GM18498 (cell line): ENCODE results near the gene DENND11.
A peak's percentile ranks its signal among the peaks of the same experiment; 100 is the strongest.

Experiments used
- ATAC-seq: cut with Tn5 transposase; IDR thresholded peaks from one replicate; pipeline ENCODE4 v1.9.1; 2021; ENCODE audit warnings: mild to moderate bottlenecking, moderate library complexity; ENCODE audit not compliant: unreplicated experiment

The DENND11 gene

DNA sequence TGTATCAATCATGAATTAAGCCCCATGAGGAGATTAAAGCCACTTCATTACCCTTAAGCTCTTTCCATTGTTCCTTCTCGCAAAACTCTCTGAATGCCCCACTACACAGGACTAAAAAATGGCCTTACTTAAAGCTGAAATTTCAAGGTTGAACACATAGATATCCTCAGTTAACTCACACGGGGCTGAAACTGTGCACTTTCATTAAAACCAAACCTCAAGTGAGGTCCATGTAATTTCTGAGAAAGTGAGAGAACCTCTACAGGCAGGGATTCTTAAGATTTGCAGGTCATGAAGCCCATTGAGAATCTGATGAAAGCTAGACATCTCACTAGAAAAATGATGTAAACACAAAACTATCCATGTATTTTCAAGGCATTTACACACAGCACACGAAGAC, 15.9 kb downstream of the DENND11 start:
- ATAC-seq, result no peak

DNA sequence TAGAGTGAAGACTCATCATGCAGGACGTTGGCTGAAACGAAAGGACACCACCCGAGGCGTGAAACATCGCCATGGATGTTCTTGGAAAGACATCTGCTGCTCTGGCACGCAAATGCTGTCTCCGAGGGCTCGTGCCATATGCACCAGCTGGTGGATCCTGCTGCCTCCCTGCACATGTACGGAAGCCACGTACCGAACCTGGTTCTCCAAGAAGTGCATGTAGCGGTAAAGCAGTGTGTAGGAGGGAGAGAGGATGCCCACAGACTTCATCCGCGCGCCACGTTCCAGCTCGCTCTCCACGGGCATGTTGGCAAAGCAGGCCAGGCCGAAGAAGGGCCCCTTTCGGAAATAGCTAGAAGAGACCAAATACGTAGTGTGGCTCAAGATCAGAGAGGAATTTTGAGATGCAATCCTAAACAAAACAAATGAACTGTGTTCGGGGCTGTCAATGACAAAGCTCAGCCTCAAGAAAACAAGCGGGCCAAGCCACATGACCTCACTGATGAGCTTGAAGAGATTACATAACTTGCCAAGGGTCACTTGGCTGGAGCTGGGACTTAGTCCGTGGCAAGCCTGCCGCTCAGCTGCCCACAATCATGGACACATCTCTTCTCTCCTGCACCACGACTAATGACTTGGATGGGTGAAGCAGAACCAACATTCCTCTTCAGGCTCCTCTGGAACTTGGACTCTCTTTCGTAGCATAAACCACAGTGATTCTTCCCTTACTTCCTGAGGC, 16.5 kb downstream of the DENND11 start:
- ATAC-seq, result no peak

DNA sequence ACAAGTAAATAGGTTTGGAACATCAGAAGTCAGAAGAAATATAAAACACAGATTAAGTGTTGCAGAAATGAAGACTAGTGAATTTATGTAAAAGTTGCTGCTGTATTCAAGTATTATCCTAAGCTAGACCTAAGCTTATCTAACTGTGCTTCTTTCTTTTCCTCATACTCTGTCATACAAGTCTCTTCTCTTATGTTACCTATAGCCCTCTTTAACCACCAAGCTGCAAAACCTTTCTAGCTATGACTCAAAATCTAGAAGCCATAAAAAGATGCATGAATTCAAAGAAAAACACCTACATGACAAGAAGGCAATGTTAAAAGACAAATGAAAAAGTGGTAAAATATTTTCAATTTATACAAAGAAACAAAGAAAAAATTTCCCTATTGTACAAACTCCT, 23.0 kb downstream of the DENND11 start:
- ATAC-seq, result no peak

DNA sequence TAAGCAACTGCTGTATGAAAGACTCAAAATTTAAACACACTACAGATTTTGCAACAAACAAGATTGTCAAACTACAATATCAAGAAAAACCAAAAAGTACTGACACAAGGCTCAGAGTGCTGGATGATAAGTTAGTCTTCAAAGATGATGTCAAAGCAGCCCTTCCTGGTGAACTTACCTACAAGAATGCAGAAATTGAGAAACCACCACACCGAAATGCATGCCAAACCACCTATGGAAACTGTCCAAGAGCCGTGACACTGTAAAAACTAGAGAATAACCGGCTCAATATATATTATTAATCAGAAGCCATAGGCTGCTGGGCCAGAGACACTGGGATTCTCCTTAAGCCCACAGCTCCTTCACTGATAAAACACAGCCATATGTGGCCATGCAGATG, 25.3 kb downstream of the DENND11 start:
- no peak for ATAC-seq

DNA sequence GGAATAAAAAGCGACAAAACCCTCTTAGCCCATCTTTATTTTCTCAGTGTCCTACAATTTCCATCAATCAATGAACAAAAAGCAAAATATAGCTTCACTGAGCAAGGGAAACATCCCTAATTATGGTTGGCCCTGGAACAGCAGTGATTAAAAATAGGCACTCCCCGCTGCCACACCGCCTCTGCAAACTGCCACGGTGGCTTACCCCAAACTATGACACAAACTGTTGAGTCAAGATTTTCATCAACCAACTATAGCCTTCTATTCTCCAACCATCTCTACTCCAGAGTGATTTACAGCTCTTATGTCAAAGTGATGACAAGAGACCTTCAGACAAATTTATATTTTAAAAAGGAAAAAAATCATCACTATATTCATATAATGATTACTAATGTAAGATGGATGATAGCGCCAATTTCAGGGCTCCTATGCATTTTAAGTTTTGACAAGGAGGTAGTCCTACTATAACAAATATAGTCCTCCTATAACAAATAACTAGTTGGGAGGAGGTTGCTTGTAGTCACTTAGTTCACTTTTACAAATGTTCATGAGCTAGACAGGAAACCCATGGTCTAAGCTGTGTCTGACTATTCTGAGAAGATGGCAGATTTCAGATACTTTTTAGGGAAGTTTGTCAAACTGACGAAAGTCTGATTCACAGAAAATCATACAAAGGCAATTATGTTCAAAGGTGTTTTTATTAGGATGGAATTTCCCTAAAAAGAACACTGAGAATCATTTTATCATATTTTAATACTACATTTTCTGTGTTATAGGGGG, 26.3 kb downstream of the DENND11 start:
- ATAC-seq, result no peak

DNA sequence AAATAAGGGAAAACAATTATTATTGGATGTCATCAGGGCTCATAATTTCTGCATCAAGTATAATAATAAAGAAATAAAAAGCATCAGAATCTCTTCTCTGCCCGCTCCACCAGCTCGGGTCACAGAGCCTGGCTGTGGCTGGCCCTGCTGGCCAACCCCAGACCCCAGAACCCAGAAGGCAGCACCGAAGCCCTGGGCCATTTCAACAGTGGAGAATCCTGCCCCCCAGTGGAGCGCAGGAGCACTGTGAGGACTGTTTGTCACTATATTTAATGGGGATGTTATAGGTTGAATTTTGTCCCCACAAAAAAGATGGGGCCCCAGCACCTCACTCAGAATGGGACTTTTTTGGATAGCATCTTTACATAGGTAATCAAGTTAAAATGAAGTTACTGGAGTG, 27.3 kb downstream of the DENND11 start:
- ATAC-seq, result no peak

DNA sequence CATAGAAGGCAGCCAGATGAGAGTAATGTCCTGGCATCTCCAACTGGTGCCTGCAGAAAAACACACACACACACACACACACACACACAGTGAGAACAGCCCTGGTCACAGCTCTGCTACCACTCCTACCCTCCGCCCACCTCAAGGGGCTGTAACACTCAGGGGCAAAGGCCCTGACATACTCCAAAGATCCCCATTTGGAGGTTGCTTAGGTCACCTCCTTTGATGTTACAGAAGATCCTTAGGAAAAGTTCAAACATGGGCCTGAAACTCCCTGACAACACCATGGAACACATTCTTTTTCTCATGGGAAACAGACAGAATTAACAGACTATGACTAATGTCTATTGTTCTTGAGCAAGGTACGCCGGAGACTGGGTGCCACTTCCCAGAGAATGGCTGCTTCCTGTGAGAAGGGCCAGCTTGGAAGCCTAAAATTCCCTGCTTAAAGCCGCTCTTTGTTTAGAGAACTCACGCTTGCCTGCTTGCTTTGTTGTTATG, 27.7 kb downstream of the DENND11 start:
- ATAC-seq, result no peak

DNA sequence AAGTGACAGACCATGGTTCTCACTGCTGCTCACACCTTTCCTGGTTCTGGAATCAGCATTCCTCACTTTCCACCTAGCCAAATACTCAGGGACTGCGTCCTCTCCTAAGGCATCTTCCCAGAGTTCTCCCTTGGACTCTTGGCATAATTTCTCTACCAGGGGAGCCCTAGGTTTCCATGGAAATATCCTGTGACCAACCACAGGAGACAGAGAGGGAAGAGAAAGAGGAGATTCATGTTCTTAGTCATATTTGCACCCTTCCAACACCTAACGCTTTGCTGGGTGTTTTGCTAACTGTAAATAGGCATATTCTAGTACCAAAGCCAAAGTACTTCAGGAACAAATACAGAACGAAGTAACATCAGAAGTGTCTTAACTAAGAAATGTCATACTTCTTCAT, 28.6 kb downstream of the DENND11 start:
- ATAC-seq, result no peak

DNA sequence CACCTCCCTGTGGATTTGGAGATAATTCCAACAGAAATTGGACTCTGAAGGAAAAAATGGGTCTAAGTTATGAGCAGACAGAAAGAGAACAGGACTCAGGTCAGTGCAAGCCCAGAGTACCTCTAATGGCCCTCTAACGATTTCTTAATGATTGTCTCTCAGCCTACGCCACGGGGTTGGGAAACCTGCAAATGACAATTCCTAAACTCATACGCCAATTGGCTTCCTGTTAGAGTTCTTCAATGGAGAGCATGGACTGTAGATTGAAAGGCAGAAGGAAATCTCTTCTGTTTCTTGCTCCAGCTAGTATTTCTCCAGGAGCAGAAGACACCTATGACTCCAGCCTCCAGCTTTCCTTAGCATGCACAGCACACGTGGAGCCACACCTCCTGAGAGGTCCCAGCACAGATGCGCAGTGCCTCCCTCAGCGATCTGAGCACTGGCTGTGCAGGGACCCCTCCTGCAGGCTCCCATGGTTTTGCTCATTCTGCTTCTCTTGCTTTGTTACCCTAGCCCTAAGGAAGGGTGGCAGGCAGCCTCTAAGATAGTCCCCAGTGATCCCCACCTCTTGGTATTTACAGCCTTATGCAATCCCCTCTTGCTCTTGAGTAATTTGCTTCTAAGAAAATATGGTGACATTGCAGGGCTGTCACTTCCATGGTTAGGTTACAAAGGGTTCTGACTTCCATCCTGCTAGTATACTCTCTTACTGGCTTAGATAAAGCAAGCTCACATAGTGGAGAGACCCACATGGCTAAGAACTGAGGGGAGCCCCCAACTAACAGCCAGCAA, 30.1 kb downstream of the DENND11 start:
- no peak for ATAC-seq

DNA sequence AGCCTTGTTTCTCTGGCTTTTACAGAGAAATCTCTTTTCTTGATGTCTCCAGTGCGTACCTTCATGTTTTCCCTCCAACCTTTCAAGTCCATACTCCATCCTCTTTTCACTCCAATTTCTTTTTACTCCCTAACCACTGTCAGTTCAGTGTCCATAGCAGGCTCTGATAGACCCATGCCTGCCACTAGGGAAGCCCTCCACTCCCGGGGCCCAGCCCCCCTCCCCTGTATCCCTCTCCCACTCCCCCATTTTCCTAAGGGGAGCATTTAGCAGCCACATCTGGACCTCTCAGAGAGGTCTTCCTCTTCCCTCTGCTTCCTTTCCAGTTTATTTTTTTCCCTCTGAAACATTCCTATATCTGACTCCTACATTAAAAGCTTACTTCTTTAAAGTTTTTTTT, 33.1 kb downstream of the DENND11 start:
- ATAC-seq, result no peak

DNA sequence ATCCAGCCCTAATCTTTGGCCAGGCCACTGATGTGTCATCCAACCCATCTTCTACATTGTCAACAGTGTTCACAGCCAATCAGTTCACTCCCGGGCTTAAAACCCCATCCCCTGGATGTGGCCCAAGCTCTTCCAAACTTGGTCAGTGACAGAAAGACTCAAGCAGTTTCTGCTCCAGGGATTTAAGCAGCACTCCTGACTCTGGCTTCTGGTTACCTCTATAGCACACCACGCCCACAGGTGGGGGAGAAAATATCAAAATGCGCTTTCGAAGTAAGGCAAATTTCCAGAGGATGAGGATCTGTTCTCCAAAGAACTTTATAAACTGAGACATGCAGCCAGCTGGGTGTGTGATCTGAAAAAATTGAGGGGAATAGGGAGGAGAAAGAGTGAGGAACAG, 35.9 kb downstream of the DENND11 start:
- ATAC-seq, result no peak

DNA sequence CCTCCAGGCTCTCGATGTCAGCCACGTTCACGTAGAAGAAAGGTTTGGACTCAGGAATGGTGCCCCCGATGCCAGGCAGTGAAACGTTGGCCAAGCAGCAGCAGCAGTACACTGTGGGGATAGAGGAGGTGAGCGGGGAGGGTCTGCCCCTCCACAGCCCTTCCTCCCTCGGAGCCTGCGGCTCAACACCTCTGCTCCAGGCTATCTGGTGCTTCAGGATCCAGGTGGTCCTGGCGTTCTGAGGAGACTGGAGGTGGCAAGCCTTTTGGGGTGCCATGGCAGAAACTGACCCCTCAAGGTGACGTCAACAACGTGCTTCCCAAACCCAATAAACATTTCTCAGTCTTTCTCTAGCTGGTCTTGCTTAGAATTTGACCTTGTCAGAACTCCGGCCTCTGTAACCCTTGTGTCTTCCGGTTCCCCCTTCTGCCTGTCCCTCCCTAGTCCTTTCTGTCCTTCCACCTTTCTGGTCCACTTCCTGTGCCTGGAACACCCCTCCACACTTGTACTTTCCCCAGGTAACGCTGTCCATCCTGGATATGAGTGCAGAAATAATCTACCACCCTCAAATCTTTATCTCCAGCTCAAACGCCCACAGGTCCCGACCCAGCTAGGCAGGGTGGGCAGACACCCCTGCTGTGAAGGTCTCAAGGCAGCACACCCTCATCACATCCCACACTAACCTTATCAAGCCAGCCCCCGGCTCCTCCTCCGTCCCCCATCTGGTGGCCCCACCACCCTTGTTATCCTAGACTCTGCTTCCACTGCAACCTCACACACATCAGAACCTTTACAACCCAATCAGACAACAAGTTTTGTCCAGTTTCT, 36.5 kb downstream of the DENND11 start:
- ATAC-seq, result no peak

DNA sequence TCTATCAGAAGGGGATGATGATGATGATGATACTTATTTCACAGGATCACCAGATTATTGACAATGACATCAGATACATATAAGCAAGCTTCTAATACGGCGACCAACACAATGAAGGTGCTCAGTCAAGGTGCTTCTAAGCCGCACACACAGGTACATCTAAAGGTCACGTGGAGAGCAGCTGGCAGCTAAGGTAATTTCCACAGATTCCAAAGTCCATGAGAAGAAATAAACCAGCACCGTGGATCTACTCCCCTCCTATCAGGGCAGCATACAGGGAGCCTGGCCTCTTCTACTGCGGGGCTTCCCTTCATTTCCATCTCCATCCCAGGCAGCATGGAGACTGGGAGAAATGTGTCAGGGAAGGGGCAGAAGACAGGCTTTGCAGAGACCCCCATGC, 37.5 kb downstream of the DENND11 start:
- no peak for ATAC-seq

DNA sequence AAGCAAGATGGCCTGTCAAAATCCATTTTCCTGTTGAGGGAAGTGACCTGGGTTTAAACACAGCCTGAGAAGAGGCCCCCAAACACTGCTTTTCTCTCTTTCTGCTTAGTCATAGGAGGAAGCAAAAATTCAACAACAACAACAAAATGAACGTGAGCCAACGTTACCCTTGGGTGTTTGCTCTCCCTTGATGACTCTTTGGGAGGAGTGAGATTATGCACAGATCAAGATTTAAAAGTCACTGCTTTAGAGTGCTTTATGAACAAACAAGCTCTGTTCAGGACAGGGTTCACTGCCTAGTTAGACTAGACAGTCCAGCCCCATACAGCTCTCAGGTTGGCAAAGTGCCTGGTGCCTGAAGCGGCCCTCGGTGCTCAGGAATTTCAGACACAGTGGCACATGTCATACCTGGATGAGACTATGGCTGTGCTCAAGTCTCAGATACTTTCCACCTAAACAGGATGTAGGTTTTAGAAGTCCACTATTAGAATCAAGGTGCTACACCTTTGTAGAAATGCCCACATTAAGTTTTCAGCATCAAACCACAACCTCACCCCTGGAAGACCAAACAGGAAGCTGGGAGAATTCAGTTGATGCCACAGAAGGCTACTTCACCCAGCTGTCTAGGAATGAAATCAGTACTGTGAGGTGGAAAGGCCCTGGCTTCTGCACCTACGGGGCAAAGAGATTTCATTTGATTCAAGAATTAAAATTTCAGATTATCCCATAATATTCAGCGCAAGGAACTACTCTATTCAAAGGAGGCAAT, 38.7 kb downstream of the DENND11 start:
- no peak for ATAC-seq

DNA sequence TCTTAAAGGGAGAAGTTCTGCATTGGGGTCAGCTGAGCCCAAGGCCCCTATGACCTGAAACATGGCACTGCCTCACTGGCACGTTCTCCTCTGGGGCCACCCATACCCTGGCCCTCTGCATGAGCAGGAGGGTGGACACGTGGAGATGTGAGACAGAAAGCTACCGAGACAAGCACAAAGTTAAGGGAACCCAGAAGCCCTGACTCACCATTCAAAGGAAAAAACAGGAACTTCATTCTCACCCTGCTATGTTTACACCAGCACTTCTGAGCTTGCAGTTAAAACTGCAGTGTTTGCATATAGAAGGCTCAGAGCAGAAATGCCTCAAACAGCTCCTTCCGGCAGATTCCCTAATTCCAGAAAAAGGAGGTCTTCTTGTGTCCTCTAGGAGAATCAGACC, 41.7 kb downstream of the DENND11 start:
- no peak for ATAC-seq

DNA sequence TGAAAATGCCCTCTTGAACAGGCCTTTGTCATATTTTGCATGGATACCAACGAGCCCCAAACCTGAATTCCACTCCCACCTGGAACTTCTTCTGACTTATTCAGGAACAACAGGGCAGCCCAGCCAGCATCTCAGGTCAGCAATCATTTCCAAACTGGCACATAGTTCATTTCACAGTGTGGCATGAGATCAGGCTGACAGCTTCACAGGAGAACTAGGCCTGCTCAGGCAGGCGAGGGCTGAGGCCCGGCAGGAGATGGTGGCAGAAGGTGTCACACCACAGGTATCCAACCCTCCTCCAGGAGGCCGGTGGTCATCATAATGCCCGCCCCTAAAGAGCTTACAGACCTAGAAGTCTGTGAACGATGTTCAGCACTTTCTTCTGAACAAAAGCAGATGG, 42.5 kb downstream of the DENND11 start:
- no peak for ATAC-seq

DNA sequence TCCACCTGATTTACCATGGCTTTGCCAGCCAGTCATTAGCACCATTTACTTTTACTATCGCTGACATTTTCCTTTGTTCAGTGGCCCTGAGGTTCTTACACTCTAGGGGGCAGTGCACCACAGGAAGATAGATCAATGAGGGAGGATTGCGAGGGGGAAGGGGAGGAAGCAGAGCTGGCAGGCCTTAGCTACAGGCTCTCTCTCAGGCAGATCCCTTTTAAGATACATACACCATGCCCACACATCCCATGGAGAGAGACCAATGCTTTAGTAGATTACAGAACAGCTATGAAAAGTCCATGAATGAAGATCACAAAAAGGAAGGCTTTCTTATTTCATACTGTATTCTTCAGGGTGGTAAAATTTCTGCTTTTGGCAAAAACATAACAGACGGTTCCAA, 47.4 kb downstream of the DENND11 start:
- peak; percentile 83 for ATAC-seq

DNA sequence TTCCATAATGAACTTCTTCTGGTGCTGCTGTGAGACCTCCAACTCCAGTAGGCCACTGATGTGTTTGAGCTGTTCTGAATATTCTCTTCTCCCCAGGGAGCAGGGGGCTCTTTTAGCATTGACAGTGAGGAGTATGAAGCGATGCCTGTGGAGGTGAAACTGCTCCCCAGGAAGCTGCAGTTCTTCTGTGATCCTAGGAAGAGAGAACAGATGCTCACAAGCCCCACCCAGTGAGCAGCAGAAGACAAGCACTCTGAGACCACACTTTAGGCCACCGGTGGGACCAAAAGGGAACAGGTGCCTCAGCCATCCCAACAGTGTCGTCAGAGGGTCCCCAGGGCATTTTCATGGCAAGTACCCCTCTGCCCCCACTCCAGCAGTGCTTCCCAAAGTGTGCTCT, 49.3 kb downstream of the DENND11 start:
- ATAC-seq, result no peak
